GM19240 (cell line): ENCODE measurements around the gene LRRC7.
"Not testable (repeated sequence)": the region's sequence is repeated elsewhere in the genome, so short reads cannot be mapped to it uniquely, and the experiment has no call there.

Experiments
- DNase-seq: peaks from one replicate; pipeline ENCODE4 v3.0.0; 2011; ENCODE audit warnings: low spot score; ENCODE audit not compliant: insufficient read length

The LRRC7 gene

DNA sequence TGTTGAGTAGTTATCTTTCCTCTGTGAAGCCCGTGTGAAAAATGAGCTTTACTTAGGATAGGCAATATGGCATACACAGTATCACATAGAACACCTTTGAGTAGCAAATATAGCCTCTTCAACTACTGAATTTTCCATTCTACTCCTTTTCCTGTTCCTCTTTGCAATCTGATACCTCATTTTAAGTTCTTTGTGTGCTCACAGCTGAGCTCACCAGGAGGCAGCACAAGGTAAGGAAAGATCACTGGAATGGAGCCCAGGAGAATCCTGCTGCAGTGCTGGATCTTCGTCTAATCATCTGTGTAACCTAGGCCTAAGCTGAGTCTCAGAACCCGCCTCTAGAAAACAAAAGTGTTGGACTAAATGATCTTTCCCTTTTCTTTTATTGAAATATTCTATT, 466.7 kb downstream of the LRRC7 start:
- no peak for DNase-seq

DNA sequence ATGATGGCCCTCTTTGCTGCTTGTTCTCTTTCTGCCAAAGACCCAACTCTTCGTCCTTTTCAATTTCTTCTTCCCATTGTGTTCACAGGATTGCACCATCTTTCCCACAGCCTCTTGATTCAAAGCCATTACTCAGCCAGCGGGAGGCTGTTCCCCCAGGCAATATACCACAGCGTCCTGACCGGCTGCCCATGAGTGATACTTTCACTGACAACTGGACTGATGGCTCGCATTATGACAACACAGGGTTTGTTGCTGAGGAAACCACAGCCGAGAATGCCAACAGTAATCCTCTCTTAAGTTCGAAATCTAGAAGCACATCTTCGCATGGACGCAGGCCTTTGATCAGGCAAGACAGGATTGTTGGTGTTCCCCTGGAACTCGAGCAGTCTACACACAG, 470.3 kb downstream of the LRRC7 start:
- no peak for DNase-seq

DNA sequence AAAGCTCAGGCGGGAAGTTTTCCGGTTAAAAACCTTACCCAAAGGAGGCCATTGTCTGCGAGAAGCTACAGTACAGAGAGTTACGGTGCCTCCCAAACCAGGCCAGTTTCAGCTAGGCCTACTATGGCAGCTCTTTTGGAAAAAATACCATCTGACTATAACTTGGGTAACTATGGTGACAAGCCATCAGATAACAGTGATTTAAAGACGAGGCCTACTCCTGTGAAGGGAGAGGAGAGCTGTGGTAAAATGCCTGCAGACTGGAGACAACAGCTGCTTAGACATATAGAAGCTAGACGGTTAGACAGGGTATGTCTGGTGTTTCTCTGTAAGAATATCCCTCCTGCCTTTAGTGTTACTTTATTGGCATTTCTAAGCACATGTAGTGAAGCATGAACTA, 471.8 kb downstream of the LRRC7 start:
- DNase-seq = no peak

DNA sequence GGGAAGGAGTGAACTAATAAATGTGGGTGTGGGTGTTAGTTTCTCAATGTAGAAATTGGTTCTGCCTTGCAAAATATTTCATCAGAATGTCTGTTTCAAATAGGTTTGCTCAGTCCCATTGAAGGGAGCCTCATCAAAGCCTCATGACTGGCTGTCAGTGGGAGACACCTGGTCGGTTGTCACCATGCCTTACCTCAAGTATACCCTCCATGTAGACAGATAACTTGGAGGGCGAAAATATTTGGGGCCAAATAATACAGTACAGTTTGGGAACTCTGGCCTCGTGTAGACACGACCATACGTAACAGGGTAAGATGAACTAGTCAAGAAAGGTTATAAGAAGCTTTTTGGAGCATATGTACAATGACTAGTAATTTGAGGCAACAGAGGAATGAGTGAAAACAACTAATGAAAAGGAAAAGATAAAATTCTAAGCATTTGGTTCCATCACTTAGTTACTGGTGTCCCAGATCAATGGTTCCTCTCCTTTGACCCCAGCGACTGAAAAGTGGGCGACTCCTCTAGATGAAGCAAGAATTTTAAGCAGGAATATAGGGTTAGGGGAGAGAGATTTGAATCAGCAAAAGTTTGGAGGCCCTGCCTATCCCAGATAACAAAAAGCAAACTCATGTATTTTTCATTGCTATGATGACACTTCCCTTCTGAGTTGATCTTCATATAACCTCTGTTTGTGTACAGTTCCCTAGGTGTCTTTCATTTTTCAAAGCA, 473.8 kb downstream of the LRRC7 start:
- no peak for DNase-seq

DNA sequence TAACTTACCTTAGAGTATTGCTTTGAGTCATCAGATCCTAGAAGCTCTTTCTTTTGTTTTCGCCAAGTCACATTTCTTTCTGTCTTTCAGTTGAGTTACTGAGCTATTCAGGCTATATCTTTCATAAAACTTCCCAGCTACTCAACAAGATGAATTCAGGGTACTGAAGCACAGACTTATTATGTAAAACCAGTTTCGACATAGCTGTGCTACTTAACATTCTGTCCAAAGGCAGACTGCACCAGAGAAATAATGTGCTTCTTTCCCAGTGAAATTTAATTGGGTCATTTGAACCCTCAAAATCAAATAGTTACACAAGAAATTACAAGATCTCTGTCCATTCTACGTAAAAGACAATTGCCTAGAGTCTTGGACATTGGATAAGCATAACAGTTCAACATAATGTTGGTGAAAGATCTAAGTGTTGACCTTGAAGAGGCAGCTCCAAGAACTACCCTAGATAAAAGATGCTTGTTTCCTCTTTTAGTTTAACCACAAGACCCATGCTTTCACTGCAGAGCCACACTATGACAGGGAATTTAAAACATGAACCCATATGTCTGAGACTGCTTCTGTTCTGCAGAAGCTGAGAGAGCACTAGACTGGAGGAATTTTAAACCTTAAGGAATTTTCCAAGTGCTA, 474.5 kb downstream of the LRRC7 start:
- no peak for DNase-seq

DNA sequence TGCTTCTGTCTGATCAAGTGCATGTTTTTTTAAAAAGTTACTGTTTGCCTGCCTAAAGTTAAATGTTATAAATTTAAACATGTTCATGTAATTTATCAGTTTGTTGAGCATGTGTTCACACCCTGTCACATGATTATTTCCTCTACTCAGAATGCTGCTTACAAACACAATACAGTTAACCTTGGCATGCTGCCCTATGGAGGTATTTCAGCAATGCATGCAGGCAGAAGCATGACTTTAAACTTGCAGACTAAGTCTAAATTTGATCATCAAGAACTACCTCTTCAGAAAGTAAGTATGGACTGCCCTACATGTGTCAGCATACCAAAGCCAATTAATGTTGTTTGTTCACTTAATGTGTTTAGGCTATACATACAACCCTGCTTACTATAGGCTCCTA, 476.1 kb downstream of the LRRC7 start:
- no peak for DNase-seq

DNA sequence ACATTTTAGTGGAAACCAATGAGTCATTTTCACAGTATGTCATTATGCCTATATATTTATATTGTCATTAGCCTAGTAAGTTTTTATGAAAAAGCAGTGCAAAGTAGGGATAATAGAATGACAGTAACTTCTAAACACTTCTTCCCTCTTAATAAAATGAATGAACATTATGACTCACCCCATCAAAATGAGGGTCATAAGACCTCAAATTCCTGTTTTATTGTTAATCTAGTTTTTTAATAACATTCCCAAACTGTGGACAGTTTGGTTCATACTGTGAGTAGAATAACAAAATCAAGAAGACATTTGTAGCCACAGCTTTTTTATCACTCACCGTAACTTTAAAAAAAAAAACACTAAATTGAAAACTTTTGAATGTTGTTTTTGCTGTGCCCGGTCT, 477.1 kb downstream of the LRRC7 start:
- no peak for DNase-seq

DNA sequence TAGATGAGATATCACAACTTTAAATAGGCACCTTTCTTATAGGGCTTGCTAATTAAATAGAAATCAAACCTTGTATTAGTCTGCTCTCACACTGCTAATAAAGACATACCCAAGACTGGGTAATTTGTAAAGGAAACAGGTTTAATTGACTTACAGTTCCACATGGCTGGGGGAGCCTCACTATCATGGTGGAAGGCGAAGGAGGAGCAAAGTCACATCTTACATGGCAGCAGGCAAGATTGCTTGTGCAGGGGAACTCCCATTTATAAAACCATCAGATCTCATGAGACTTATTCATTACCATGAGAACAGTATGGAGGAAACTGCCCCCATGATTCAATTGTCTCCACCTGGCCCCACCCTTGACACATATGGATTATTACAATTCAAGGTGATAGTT, 477.9 kb downstream of the LRRC7 start:
- DNase-seq = not testable (repeated sequence)

DNA sequence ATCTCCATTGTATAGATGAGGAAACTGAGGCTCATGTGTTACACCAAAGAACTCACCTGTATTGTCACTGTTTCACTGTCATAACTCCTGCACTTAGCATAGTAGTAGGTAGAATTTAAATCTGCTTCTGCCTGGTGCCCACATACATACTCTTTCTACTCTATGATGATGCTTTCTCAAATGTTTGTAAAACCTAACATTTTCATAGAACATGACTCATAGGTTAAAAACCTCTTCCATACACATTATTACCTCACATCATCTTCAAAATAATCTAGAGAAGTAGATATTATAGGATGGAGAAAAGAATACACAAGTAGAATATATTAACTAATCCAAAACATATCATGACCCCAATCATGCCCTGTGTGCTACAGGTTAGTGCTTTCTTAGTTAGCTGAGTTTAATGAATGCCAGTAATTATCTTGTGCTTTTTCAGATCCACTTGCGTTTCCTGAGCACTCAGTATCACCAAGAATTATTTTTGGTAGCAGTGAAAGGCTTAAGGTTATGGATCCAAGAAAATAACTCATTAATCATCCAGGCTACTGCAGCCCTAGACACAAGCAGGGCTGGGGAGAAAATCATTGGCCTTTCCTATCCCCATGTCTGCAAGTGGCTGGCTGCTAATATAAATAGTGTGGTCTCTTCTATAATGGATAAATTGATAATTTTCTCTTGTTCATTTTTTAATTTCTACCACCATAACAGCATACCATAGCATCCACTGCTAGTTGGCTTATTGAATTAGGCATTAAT, 480.8 kb downstream of the LRRC7 start:
- DNase-seq = no peak

DNA sequence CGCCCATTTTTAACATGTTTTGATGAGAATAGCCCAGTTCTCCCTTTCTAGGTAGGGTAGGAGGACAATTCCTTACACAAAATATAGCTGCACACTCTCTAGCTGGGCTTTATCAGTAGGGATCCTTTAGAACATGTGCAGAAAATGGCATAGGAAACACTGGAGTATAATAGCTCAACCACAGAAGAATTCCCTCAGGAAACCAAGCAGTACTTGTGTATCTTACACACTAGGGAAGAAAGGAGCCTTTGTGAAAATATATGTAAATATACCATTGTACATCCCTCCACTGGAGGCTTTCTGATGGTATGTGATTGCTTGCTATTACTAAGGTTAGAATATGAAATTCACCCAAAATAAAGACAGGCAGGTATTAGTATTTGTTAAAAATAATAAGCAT, 484.2 kb downstream of the LRRC7 start:
- no peak for DNase-seq

DNA sequence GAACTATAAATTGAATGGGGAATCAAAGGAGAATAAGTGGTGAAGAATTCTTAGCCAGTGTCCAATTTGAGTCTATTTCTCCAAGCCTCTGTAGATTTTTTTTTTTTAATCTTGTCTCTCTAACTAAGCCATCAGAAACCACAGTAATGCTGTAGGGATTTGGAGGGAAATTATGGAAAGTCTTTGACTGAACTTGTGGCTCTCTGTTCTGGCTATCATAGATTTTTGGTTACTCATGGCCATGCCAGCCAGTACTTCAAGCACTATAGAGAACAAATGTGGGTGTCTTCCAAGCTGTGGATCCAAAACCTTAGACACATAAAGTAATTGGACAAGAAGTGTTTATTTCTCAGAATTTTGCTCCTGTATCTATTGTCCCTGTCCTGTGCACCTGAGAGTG, 489.8 kb downstream of the LRRC7 start:
- DNase-seq = no peak

DNA sequence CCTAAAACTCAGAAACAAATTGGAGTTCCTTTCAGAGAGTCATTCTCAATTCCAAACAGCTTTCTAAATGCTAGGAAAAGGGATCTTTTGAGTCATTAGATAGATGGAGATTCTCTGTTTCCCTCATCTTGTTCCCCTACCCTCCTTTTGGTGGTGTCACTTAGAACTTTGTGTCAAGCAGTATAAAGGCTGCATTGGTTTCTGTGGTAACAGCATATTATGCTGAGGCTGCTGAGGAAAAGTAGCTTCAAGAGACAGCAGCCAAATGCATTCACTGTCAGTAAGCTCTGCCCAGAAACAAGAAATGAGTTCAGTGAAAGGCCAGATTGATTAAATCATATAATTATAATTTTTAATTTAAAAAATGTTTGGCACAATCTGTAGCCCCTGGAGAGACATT, 493.5 kb downstream of the LRRC7 start:
- no peak for DNase-seq

DNA sequence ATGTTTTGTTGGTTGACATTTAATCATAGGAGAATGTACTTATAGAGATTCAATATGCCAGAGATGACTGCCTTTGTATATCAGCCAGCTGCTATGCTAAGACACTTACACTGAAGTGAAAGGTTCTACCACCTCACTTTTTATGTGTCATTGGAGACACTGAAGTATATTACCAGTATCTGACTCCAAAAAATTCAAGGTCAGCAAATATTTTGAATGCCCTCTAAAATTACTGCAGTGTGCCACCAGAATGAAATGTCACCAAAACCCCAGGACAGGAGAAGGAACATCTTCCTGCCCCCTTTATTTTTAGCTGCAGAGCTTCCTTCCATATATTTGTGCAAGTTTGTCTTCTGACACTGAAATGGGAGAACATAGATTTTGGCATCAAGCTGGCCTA, 496.1 kb downstream of the LRRC7 start:
- no peak for DNase-seq

DNA sequence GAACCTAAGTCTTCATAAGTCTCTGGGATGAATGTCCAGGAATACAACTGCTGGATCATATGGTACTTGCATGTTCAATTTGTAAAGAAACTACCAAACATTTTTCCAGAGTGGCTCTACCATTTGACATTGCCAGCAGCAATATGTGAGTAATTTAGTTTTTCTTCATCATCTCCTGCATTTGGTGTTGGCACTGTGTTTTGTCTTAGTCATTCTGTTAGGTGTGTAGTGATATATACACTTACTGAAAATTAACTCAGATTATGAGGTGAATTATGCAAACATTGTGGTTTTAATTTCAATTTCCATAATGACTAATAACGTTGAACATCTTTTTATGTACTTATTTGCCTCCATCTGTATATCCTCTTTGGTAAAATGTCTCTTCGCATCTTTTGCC, 499.0 kb downstream of the LRRC7 start:
- no peak for DNase-seq

DNA sequence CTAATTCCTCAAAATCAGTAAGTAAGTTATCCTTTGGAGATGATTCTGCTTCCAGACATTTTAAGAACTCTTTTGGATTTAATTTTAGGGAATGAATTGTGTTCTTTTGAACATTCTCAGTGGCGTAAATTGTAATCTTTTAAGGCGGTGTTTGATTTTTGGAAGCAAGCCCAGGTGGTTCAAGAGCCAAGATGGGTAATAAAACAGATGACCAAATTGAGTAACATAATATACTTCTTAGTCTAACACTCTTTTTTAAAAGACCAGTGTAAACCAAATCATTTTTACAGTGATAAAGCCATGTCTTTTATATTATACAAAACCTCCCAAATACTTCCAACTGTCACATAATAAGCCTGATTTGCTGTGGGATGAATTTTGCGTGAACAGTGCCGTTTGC, 503.9 kb downstream of the LRRC7 start:
- DNase-seq = no peak

DNA sequence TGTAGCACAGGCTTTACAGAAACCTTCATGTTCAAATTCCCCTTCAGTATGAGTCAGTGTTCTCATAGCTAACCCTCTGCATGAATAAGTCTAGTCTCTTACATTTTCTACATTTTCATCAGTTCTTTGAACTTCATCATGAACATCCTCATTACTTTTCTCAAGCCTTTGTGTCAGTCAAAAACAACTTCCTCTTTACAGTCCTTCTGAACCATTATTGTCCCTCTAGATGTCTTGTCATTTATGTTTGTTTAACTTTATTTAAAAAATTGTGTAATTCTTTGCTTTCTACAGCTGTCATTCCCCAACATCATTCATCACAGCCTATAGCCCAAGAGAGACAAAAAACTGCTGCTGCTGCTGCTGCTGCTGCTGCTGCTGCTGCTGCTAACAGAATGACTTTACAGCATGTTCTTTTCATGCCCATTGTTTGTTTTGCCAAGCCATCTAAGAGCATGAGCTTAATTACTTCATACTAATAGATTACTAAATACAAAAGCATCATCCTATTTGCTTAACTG, 504.6 kb downstream of the LRRC7 start:
- no peak for DNase-seq

DNA sequence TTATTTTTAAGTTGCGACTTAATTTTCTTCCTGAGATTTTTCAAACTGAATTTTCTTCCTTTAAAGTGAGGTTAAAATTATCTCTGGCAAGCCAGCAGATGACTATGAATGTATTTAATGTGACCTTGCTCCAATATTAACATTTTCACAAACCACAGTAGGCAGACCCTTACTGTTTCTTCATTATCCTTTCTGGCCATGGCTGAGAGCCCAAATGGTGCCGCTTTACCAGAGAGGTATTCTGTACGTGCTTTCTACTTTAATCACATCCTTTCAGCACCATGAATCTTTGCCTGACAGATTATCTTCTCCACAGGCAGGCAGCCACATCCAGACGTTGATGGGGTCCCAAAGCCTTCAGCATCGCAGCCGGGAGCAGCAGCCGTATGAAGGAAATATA, 508.0 kb downstream of the LRRC7 start:
- no peak for DNase-seq

DNA sequence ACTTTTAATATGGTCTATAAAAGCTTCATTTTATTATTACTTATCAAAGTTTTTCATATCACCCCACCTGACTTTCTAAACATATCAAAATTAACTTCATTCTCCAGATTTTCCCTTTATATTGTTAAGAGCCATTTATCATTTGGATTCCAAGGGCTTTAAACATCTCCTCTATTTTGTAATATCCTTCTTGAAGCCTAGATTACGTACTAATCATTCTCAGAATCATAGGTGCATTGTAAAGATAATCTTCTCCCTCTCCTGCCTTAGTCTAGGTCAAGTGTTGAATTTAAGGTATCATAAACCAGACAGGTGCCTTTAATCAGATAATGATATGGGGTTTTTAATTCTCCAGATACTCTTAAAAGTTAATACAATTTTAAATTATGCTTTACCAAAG, 509.3 kb downstream of the LRRC7 start:
- no peak for DNase-seq

DNA sequence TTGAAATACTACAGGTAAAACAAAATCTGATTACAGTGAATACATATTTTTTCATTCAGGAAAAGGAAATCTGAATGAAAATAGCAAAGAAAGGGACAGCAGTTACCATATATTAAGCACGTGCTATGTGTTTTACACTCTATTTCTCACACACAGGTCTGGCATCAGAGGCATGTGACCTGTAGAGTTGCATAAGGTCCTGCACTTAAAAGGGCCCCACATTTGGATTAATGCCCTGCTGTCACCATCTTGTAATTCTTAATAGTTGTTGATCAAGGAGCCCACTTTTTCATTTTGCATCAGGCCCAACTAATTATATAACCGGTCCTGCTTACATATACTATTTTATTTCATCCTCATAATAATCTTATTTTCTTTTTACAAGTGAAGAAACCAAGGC, 511.8 kb downstream of the LRRC7 start:
- no peak for DNase-seq

DNA sequence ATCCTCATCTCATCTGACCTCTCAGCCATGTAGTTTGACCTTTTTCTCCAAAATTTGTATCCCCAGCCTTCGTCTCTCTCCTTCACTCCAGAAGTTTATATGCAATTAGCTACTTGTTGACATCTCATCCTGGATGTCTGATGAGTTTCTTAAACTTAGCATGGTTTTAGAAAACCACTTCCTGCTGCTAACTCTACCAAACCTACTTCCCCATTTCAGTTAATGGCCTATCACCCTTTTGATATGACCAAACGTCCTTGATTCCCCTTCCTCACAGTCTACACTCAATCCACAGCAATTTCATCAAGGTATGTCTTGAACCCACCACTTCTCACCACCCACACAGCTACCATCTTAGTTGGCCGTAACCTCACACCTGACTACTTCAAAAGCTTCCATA, 515.8 kb downstream of the LRRC7 start:
- no peak for DNase-seq

DNA sequence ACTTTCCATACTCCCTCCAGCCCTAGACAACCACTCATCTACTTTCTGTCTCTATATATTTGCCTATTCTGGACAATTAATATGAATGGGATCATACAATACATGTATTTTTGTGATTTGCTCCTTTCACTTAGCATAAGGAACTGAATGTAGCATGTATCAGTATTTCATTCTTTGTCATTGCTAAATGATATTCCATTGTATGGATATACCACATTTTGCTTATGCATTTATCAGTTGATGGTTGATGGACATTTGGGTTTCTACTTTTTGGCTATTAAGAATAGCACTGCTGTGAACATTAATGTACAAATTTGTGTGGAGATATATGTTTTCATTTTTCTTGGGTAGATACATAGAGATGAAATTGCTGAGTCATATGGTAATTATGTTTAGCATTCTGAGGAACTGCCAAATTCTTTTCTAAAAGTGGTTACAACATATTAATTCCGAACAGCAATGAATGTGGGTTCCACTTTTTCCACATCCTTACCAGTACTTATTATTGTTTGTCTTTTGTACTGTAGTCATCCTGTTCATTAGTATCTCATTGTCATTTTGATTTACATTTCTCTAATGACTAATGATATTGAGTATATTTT, 516.7 kb downstream of the LRRC7 start:
- DNase-seq = no peak

DNA sequence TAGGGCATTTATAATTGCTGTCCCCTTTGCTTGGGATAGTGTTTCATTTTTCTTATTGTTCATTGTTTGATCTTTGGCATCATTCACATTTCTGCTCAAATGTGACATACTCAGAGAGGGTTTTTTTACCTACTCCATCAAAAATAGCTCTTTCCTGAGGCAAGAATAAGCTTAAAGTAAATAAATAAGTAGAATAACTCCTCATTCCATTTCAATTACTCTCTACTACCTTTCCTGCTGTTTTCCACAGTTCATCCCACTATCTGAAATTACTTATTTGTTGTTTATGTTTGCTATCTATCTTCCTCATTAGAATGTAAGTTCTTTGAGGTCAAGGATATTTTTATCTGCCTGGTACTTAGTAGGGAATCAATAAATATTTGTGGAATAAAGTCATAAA, 517.8 kb downstream of the LRRC7 start:
- no peak for DNase-seq
